ENCODE data around the gene OSBPL9. TPM values are rescaled to one million over a fixed set of nuclear protein-coding genes. Genes with fewer than 3 reads are reported as not detected.

The OSBPL9 gene
- total and polyA plus RNA-seq, 10 of the 15 experiments (the other 5 are each of a cell fraction or from before 2014, with no cell fraction given) = 25.9 to 156 (median 108) TPM

- TF ChIP-seq CUX1 (IDR thresholded peaks at IDR 0.05; ENCODE audit: insufficient replicate concordance, low read depth, low read length) (no peak), POLR2AphosphoS2 (IDR thresholded peaks at IDR 0.05; ENCODE audit: low read depth, low read length) (no peak)
Measured at GRCh38 chr1:51754666-51755065, 137.8 kb downstream of the OSBPL9 start (continued).

GRCh38 chr1:51755437-51755836 lies 138.5 kb downstream of the OSBPL9 start:
- SMC1A ChIA-PET (ENCODE audit: uncharacterized antibody, unreplicated experiment) = interaction anchor here (1.0 to 1.7 kb wide), 3 partner anchors 14 to 137 kb away, joined by 3 to 4 read pairs (median 4); no protein-coding TSS in a partner anchor
- H3K36me3 ChIP-seq (ENCODE audit: control insufficient read depth in 2 of 2, insufficient read depth in 2 of 2, low read length in 1 of 2) = peaks cover 2 to 9% of the 10 kb centered on the region in 2 experiments
- H3K79me2 ChIP-seq (ENCODE audit: control insufficient read depth, insufficient read depth, low read length) = no peaks in the 10 kb centered on the region
- no peak for FAIRE-seq
- H3K9ac ChIP-seq (ENCODE audit: control insufficient read depth, insufficient read depth, low read length) = no peak overlapping the region
- intact Hi-C loops (cut with micrococcal nuclease; ENCODE audit: unreplicated experiment) = loop anchor here (5.0 kb wide), 1 partner anchor 78 kb away; no protein-coding TSS in a partner anchor
- no peak overlapping the region for H3K27ac ChIP-seq (ENCODE audit: control insufficient read depth, insufficient read depth)
- DNase-seq (ENCODE audit: low read depth, low spot score) = no peak
- H2AFZ ChIP-seq (ENCODE audit: control insufficient read depth, low read depth, low read length) = no peak overlapping the region
- in situ Hi-C loops (cut with MboI) = no loop called here
- no peaks in the 10 kb centered on the region for H4K20me1 ChIP-seq (ENCODE audit: control insufficient read depth, insufficient read depth)
- no TSS peak for BruUV-seq (replicated peaks)
- H3K9me3 ChIP-seq (replicated peaks; ENCODE audit: control insufficient read depth, insufficient read depth, low read length) = peaks cover 6% of the 10 kb centered on the region; the same call in 2 of the 3 replicates
- H3K4me2 ChIP-seq (ENCODE audit: control insufficient read depth, insufficient read depth) = no peak overlapping the region
- H3K27me3 ChIP-seq (replicated peaks in 1 of 2; ENCODE audit: control insufficient read depth in 2 of 2, insufficient read depth in 2 of 2, low read length in 1 of 2) = no peaks in the 10 kb centered on the region
- ATAC-seq = no peak
- CTCF ChIA-PET = interaction anchor here (1.4 to 4.3 kb wide), 2 partner anchors 14 to 23 kb away, joined by 4 to 17 read pairs; no protein-coding TSS in a partner anchor
- WGBS (ENCODE audit: insufficient coverage, insufficient replicate concordance, low lambda C conversion rate, missing lambda C conversion rate) = 98% methylated on average over 7 of the region's 7 CpGs
- H3K4me3 ChIP-seq = no peak overlapping the region
- RAD21 ChIA-PET (ENCODE audit: unreplicated experiment) = no interaction called here
- no peaks in the 10 kb centered on the region; the same call in 1 of the 2 replicates for H3K4me1 ChIP-seq (ENCODE audit: control insufficient read depth, insufficient read depth, low read length)
- POLR2A ChIA-PET = no interaction called here
- TF ChIP-seq ZBTB11 (CRISPR knock-in tag; IDR thresholded peaks at IDR 0.05) (no peak), PBX3 (IDR thresholded peaks at IDR 0.05; ENCODE audit: insufficient replicate concordance, low read depth, low read length) (no peak), NFIC (IDR thresholded peaks at IDR 0.05; ENCODE audit: low read depth, low read length) (no peak), TAF1 (IDR thresholded peaks at IDR 0.05; ENCODE audit: borderline replicate concordance, low read depth, low read length) (no peak), EZH2 (IDR thresholded peaks at IDR 0.05; ENCODE audit: borderline replicate concordance, control insufficient read depth, low read depth, low read length) (no peak)
